ENCODE results near the gene ALOX15B. TPM values are rescaled to one million over a fixed set of nuclear protein-coding genes. Genes with fewer than 3 reads are reported as not detected.

Gene ALOX15B
- total and polyA plus RNA-seq, 2 of the 13 experiments (the other 11 are each of a cell fraction or from before 2014, with no cell fraction given), result not detected

GRCh38 chr17:8096541-8096940, 57.7 kb downstream of the ALOX15B start:
- no peak for FAIRE-seq
- H2AFZ ChIP-seq (ENCODE audit: low read length), result no peak overlapping the region
- H3K9ac ChIP-seq (ENCODE audit: insufficient read depth, low read depth, low read length), result no peak overlapping the region
- CTCF ChIA-PET (ENCODE audit: low intra/inter-chr PET ratio, low total read pairs), result no interaction called here
- in situ Hi-C loops (cut with HindIII; ENCODE audit: extremely low pct_ligation_motif_present, low pct_unique_long_range_greater_than_20kb) (no loop called here), intact Hi-C loops (cut with micrococcal nuclease; ENCODE audit: unreplicated experiment) (no loop called here)
- no peak overlapping the region for H3K4me2 ChIP-seq (ENCODE audit: low read depth, low read length)
- no peak overlapping the region for H3K27ac ChIP-seq (ENCODE audit: extremely low read length, insufficient read depth, low read length)
- H3K4me3 ChIP-seq (replicated peaks in 1 of 3; ENCODE audit: insufficient read depth in 1 of 3, low read depth in 2 of 3, low read length in 3 of 3), result no peak overlapping the region
- WGBS (ENCODE audit: low lambda C conversion rate), result 78% methylated on average over 8 of the region's 8 CpGs
- H3K79me2 ChIP-seq (ENCODE audit: insufficient read depth, low read length), result no peaks in the 10 kb centered on the region
- DNase-seq (ENCODE audit: low spot score), result no peak
- no peak for TF ChIP-seq YY1 (IDR thresholded peaks at IDR 0.05; ENCODE audit: insufficient read depth, insufficient replicate concordance, low read depth, low read length)
- TF ChIP-seq FOSL2 (CRISPR knock-in tag; IDR thresholded peaks at IDR 0.05), result no peak
- TF ChIP-seq CEBPG (CRISPR knock-in tag; IDR thresholded peaks at IDR 0.05), result no peak
- TF ChIP-seq, protein P1, sequence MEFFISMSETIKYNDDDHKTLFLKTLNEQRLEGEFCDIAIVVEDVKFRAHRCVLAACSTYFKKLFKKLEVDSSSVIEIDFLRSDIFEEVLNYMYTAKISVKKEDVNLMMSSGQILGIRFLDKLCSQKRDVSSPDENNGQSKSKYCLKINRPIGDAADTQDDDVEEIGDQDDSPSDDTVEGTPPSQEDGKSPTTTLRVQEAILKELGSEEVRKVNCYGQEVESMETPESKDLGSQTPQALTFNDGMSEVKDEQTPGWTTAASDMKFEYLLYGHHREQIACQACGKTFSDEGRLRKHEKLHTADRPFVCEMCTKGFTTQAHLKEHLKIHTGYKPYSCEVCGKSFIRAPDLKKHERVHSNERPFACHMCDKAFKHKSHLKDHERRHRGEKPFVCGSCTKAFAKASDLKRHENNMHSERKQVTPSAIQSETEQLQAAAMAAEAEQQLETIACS (CRISPR knock-in tag; IDR thresholded peaks at IDR 0.05), result no peak
- TF ChIP-seq MLX (CRISPR knock-in tag; IDR thresholded peaks at IDR 0.05), result no peak
- no peak for TF ChIP-seq JDP2 (CRISPR knock-in tag; IDR thresholded peaks at IDR 0.05; ENCODE audit: borderline replicate concordance)
- no peak for TF ChIP-seq ZNF761 (CRISPR knock-in tag; conservative IDR thresholded peaks at IDR 0.05)
- TF ChIP-seq SPEN (CRISPR knock-in tag; IDR thresholded peaks at IDR 0.05; ENCODE audit: low read depth), result no peak
- no peak for TF ChIP-seq HNRNPL (IDR thresholded peaks at IDR 0.05; ENCODE audit: low read depth, low read length)
- H3K27me3 ChIP-seq (ENCODE audit: control insufficient read depth in 1 of 2, insufficient read depth in 2 of 2, low read length in 2 of 2), result peaks cover 1 to 40% of the 10 kb centered on the region in 2 experiments; a peak in 4 of 5 replicates
- H3K9me3 ChIP-seq (ENCODE audit: low read length), result no peaks in the 10 kb centered on the region
- no peaks in the 10 kb centered on the region; the same call in 1 of the 2 replicates for H3K4me1 ChIP-seq (ENCODE audit: insufficient read depth, low read length)
- H3K36me3 ChIP-seq (replicated peaks in 1 of 2; ENCODE audit: control insufficient read depth in 1 of 2, insufficient read depth in 2 of 2, low read length in 2 of 2), result no peaks in the 10 kb centered on the region
- no peak for ATAC-seq
- BruUV-seq (replicated peaks), result no TSS peak
- POLR2A ChIA-PET, result no interaction called here
- H4K20me1 ChIP-seq (ENCODE audit: insufficient read depth, low read length), result no peaks in the 10 kb centered on the region

Small RNA genes lying within 50 kb of the gene (microRNA-seq; reads per million reads assigned to microRNA genes)
- gene MIR4314, result not detected

Small RNA genes lying within 50 kb of the gene (small RNA-seq; reads per million reads assigned to genes)
- 0 reads per million in 3 experiments for gene MIR4314 (ENCODE audit: insufficient read depth in 2 of 3, insufficient read length in 3 of 3, low read depth in 2 of 3, low replicate concordance in 1 of 3)

Other genes starting within 250 kb of the ALOX15B start
- gene KDM6B, start 204.8 kb upstream of the ALOX15B start, total RNA-seq (2016; rRNA removed; fragmentation: Illumina TruSeq; extraction: Trizol), result 2.1 and 2.2 TPM in 2 replicates
- gene KDM6B, start 204.8 kb upstream of the ALOX15B start, polyA plus RNA-seq (2011; rRNA removed), result 1.3 and 1.9 TPM in 2 replicates
- 0.31 TPM in 1 of 2 replicates, not detected in the other for gene TMEM88, start 184.0 kb upstream of the ALOX15B start, total RNA-seq (2016; rRNA removed; fragmentation: Illumina TruSeq; extraction: Trizol)
- 0.66 and 0.84 TPM in 2 replicates for gene TMEM88, start 184.0 kb upstream of the ALOX15B start, polyA plus RNA-seq (2011; rRNA removed)
- gene NAA38, start 181.5 kb upstream of the ALOX15B start, total RNA-seq (2016; rRNA removed; fragmentation: Illumina TruSeq; extraction: Trizol), result 91.6 and 105 TPM in 2 replicates
- gene NAA38, start 181.5 kb upstream of the ALOX15B start, polyA plus RNA-seq (2011; rRNA removed), result 43.9 and 46.9 TPM in 2 replicates
- 17.0 and 21.4 TPM in 2 replicates for gene CYB5D1, start 181.1 kb upstream of the ALOX15B start, total RNA-seq (2016; rRNA removed; fragmentation: Illumina TruSeq; extraction: Trizol)
- 7.9 and 8.9 TPM in 2 replicates for gene CYB5D1, start 181.1 kb upstream of the ALOX15B start, polyA plus RNA-seq (2011; rRNA removed)
- 3.3 and 3.7 TPM in 2 replicates for gene CHD3, start 150.3 kb upstream of the ALOX15B start, total RNA-seq (2016; rRNA removed; fragmentation: Illumina TruSeq; extraction: Trizol)
- 2.7 and 3.3 TPM in 2 replicates for gene CHD3, start 150.3 kb upstream of the ALOX15B start, polyA plus RNA-seq (2011; rRNA removed)
- gene RNF227, start 122.8 kb upstream of the ALOX15B start, total RNA-seq (2016; rRNA removed; fragmentation: Illumina TruSeq; extraction: Trizol), result 0.20 and 0.38 TPM in 2 replicates
- 0.79 and 0.94 TPM in 2 replicates for gene RNF227, start 122.8 kb upstream of the ALOX15B start, polyA plus RNA-seq (2011; rRNA removed)
- 0.29 TPM in 1 of 2 replicates, not detected in the other for gene KCNAB3, start 109.2 kb upstream of the ALOX15B start, total RNA-seq (2016; rRNA removed; fragmentation: Illumina TruSeq; extraction: Trizol)
- gene KCNAB3, start 109.2 kb upstream of the ALOX15B start, polyA plus RNA-seq (2011; rRNA removed), result 0.88 and 0.95 TPM in 2 replicates
- gene TRAPPC1, start 107.1 kb upstream of the ALOX15B start, total RNA-seq (2016; rRNA removed; fragmentation: Illumina TruSeq; extraction: Trizol), result 28.1 and 36.9 TPM in 2 replicates
- gene TRAPPC1, start 107.1 kb upstream of the ALOX15B start, polyA plus RNA-seq (2011; rRNA removed), result 44.9 and 46.7 TPM in 2 replicates
- 13.3 and 24.1 TPM in 2 replicates for gene CNTROB, start 106.9 kb upstream of the ALOX15B start, total RNA-seq (2016; rRNA removed; fragmentation: Illumina TruSeq; extraction: Trizol)
- 21.2 and 24.3 TPM in 2 replicates for gene CNTROB, start 106.9 kb upstream of the ALOX15B start, polyA plus RNA-seq (2011; rRNA removed)
- not detected in 2 replicates for gene GUCY2D, start 36.4 kb upstream of the ALOX15B start, total RNA-seq (2016; rRNA removed; fragmentation: Illumina TruSeq; extraction: Trizol)
- not detected in 2 replicates for gene GUCY2D, start 36.4 kb upstream of the ALOX15B start, polyA plus RNA-seq (2011; rRNA removed)
- not detected in 2 replicates for gene ALOX12B, start 48.7 kb downstream of the ALOX15B start, total RNA-seq (2016; rRNA removed; fragmentation: Illumina TruSeq; extraction: Trizol)
- 0.13 TPM in 1 of 2 replicates, not detected in the other for gene ALOX12B, start 48.7 kb downstream of the ALOX15B start, polyA plus RNA-seq (2011; rRNA removed)
- not detected in 2 replicates for gene ALOXE3, start 79.5 kb downstream of the ALOX15B start, total RNA-seq (2016; rRNA removed; fragmentation: Illumina TruSeq; extraction: Trizol)
- 0.07 TPM in 1 of 2 replicates, not detected in the other for gene ALOXE3, start 79.5 kb downstream of the ALOX15B start, polyA plus RNA-seq (2011; rRNA removed)
- gene HES7, start 85.0 kb downstream of the ALOX15B start, total RNA-seq (2016; rRNA removed; fragmentation: Illumina TruSeq; extraction: Trizol), result not detected in 2 replicates
- gene HES7, start 85.0 kb downstream of the ALOX15B start, polyA plus RNA-seq (2011; rRNA removed), result not detected in 2 replicates
- gene PER1, start 113.3 kb downstream of the ALOX15B start, total RNA-seq (2016; rRNA removed; fragmentation: Illumina TruSeq; extraction: Trizol), result 2.6 and 5.5 TPM in 2 replicates
- gene PER1, start 113.3 kb downstream of the ALOX15B start, polyA plus RNA-seq (2011; rRNA removed), result 3.6 and 5.2 TPM in 2 replicates
- 2.0 and 3.9 TPM in 2 replicates for gene VAMP2, start 123.9 kb downstream of the ALOX15B start, total RNA-seq (2016; rRNA removed; fragmentation: Illumina TruSeq; extraction: Trizol)
- gene VAMP2, start 123.9 kb downstream of the ALOX15B start, polyA plus RNA-seq (2011; rRNA removed), result 17.2 and 19.6 TPM in 2 replicates
- 3.8 and 15.3 TPM in 2 replicates for gene TMEM107, start 137.3 kb downstream of the ALOX15B start, total RNA-seq (2016; rRNA removed; fragmentation: Illumina TruSeq; extraction: Trizol)
- gene TMEM107, start 137.3 kb downstream of the ALOX15B start, polyA plus RNA-seq (2011; rRNA removed), result 4.5 and 7.2 TPM in 2 replicates
- 5.1 and 5.3 TPM in 2 replicates for gene BORCS6, start 151.1 kb downstream of the ALOX15B start, total RNA-seq (2016; rRNA removed; fragmentation: Illumina TruSeq; extraction: Trizol)
- 2.0 and 3.2 TPM in 2 replicates for gene BORCS6, start 151.1 kb downstream of the ALOX15B start, polyA plus RNA-seq (2011; rRNA removed)
- gene AURKB, start 171.5 kb downstream of the ALOX15B start, total RNA-seq (2016; rRNA removed; fragmentation: Illumina TruSeq; extraction: Trizol), result 67.7 and 75.3 TPM in 2 replicates
- gene AURKB, start 171.5 kb downstream of the ALOX15B start, polyA plus RNA-seq (2011; rRNA removed), result 21.8 and 29.5 TPM in 2 replicates
- gene CTC1, start 209.0 kb downstream of the ALOX15B start, total RNA-seq (2016; rRNA removed; fragmentation: Illumina TruSeq; extraction: Trizol), result 5.4 and 7.2 TPM in 2 replicates
- gene CTC1, start 209.0 kb downstream of the ALOX15B start, polyA plus RNA-seq (2011; rRNA removed), result 18.9 and 22.0 TPM in 2 replicates
- gene PFAS, start 210.2 kb downstream of the ALOX15B start, total RNA-seq (2016; rRNA removed; fragmentation: Illumina TruSeq; extraction: Trizol), result 42.8 and 58.2 TPM in 2 replicates
- 45.7 and 49.4 TPM in 2 replicates for gene PFAS, start 210.2 kb downstream of the ALOX15B start, polyA plus RNA-seq (2011; rRNA removed)
- 18.6 and 21.3 TPM in 2 replicates for gene RANGRF, start 249.6 kb downstream of the ALOX15B start, total RNA-seq (2016; rRNA removed; fragmentation: Illumina TruSeq; extraction: Trizol)
- gene RANGRF, start 249.6 kb downstream of the ALOX15B start, polyA plus RNA-seq (2011; rRNA removed), result 40.7 and 48.4 TPM in 2 replicates